Activated CD8-positive, alpha-beta memory T cell treated with anti-CD3 and anti-CD28 coated beads, Interleukin-2, amount 50 U/mL, for 1 hour (primary cell): ENCODE data around the gene TMEM115.

Experiments used
- DNase-seq: peaks from one replicate; pipeline ENCODE4 v3.0.0-alpha.2; 2020; ENCODE audit errors: extremely low read depth

Gene TMEM115

GRCh38 chr3:50358911-50359759, at the start of gene TMEM115:
TSS of gene TMEM115 (minus strand) at chr3:50359521. CDS start at chr3:50359063, 458 bp downstream.
- DNase-seq = peak; percentile 91

GRCh38 chr3:50408443-50408944, 49.2 kb upstream of the TMEM115 start:
- no peak for DNase-seq

GRCh38 chr3:50406487-50406886, 47.2 kb upstream of the TMEM115 start:
- no peak for DNase-seq

- DNase-seq = no peak
These were observed 45.9 kb upstream of the TMEM115 start for GRCh38 chr3:50405249-50405648.

GRCh38 chr3:50401978-50402595, 42.8 kb upstream of the TMEM115 start:
- DNase-seq = no peak

GRCh38 chr3:50396502-50396901, 37.2 kb upstream of the TMEM115 start:
- DNase-seq = no peak

GRCh38 chr3:50395070-50395860, 35.9 kb upstream of the TMEM115 start:
- no peak for DNase-seq

GRCh38 chr3:50393061-50393460, 33.7 kb upstream of the TMEM115 start:
- no peak for DNase-seq

- DNase-seq = no peak
These were observed 32.9 kb upstream of the TMEM115 start for GRCh38 chr3:50392101-50392715.

- no peak for DNase-seq
These were observed 31.3 kb upstream of the TMEM115 start for GRCh38 chr3:50390508-50391224.

- DNase-seq = no peak
These were observed 30.1 kb upstream of the TMEM115 start for GRCh38 chr3:50389414-50389767.

- no peak for DNase-seq
These were observed 29.5 kb upstream of the TMEM115 start for GRCh38 chr3:50388720-50389413.

- DNase-seq = no peak
These were observed 28.8 kb upstream of the TMEM115 start for GRCh38 chr3:50388016-50388719.

GRCh38 chr3:50385754-50386153, 26.4 kb upstream of the TMEM115 start:
- no peak for DNase-seq

GRCh38 chr3:50383750-50384149, 24.4 kb upstream of the TMEM115 start:
- no peak for DNase-seq

- DNase-seq = no peak
These were observed 23.4 kb upstream of the TMEM115 start for GRCh38 chr3:50382722-50383121.

GRCh38 chr3:50381383-50381782, 22.1 kb upstream of the TMEM115 start:
- DNase-seq = no peak

GRCh38 chr3:50380405-50381085, 21.2 kb upstream of the TMEM115 start:
- no peak for DNase-seq

GRCh38 chr3:50378757-50379156, 19.4 kb upstream of the TMEM115 start:
- DNase-seq = no peak
